B cell (primary cell): ENCODE measurements around the gene ABLIM1. TPM values are rescaled to one million over a fixed set of nuclear protein-coding genes. Genes with fewer than 3 reads are reported as not detected.

Experiments
- ATAC-seq: fragments of 200-7000 bp; cut with Tn5 transposase; one replicate; pipeline ENCODE4 v1.10.0; 2021; ENCODE audit warnings: low read depth, mild to moderate bottlenecking, moderate number of reproducible peaks, moderate library complexity
- CTCF ChIA-PET: fragments of 350-600 bp; sonication (Branson Sonifier 250); formaldehyde crosslinking; loops from one replicate; lab custom pipeline; 2021; ENCODE audit warnings: antibody characterized with exemption, inconsistent platforms; lab: Charles Lee
- POLR2A ChIA-PET: fragments of 350-600 bp; sonication (Branson Sonifier 250); formaldehyde crosslinking; loops from one replicate; lab custom pipeline; 2021; ENCODE audit warnings: antibody characterized with exemption; lab: Charles Lee
- DNase-seq: peaks from one replicate; pipeline ENCODE4 v3.0.0; 2013
- H2AFZ ChIP-seq: 2 replicates; pipeline ENCODE4 v1.6.1; 2012; ENCODE audit warnings: mild to moderate bottlenecking, low read depth, low read length; ENCODE audit not compliant: insufficient read depth, poor library complexity, severe bottlenecking
- H3K27ac ChIP-seq, 2 donors: 1 replicate in 1 of 2; 2 replicates in 1 of 2; pipeline ENCODE4 v1.5.1; 2012 to 2013; ENCODE audit warnings: low read length in 2 of 2, mild to moderate bottlenecking in 2 of 2, moderate library complexity in 1 of 2
- H3K27me3 ChIP-seq, 4 experiments: fragments of 200-600 bp in 1 of 4; sonication (generic) in 1 of 4; replicated peaks in 1 of 4; 1 replicate in 2 of 4; 2 replicates in 2 of 4; pipeline versions ENCODE4 v1.6.1 to v1.7.0; 2013 to 2016; ENCODE audit warnings: low read length in 3 of 4, mild to moderate bottlenecking in 2 of 4, mixed read lengths in 1 of 4, moderate library complexity in 1 of 4; ENCODE audit not compliant: insufficient read depth in 4 of 4, control insufficient read depth in 3 of 4; ENCODE audit errors: control extremely low read depth in 1 of 4
- H3K36me3 ChIP-seq, 2 experiments: replicated peaks in 1 of 2; 1 replicate in 1 of 2; 2 replicates in 1 of 2; pipeline versions ENCODE4 v1.6.1 to v1.7.1; 2013; ENCODE audit warnings: low read length in 1 of 2; ENCODE audit not compliant: insufficient read depth in 2 of 2, control insufficient read depth in 1 of 2; ENCODE audit errors: control extremely low read depth in 1 of 2, extremely low read depth in 1 of 2
- H3K4me1 ChIP-seq, 2 donors: fragments of 200-600 bp in 1 of 2; sonication (generic) in 1 of 2; 1 replicate in 1 of 2; 2 replicates in 1 of 2; pipeline versions ENCODE4 v1.5.1 to v1.6.1; 2013 to 2017; ENCODE audit warnings: low read length in 2 of 2; ENCODE audit not compliant: control insufficient read depth in 2 of 2, insufficient read depth in 2 of 2
- H3K4me2 ChIP-seq: replicated peaks from 2 replicates; pipeline ENCODE3; 2012; ENCODE audit warnings: mild to moderate bottlenecking, low read depth, low read length; ENCODE audit not compliant: poor library complexity, severe bottlenecking
- H3K4me3 ChIP-seq, 5 experiments: fragments of 200-600 bp in 1 of 5; sonication (generic) in 1 of 5; 1 replicate in 3 of 5; 2 replicates in 2 of 5; pipeline versions ENCODE4 v1.5.1 to v1.7.0; 2011 to 2016; ENCODE audit warnings: low read length in 4 of 5, mild to moderate bottlenecking in 4 of 5, low read depth in 2 of 5, control low read depth in 1 of 5, moderate library complexity in 1 of 5; ENCODE audit not compliant: insufficient read depth in 1 of 5; ENCODE audit errors: control extremely low read depth in 1 of 5, extremely low read depth in 1 of 5
- H3K79me2 ChIP-seq: fragments of 200-600 bp; sonication (generic); one replicate; pipeline ENCODE4 v1.6.0; 2016; ENCODE audit warnings: low read length; ENCODE audit not compliant: control insufficient read depth, insufficient read depth
- H3K9ac ChIP-seq: fragments of 200-600 bp; sonication (generic); 2 replicates; pipeline ENCODE4 v1.6.1; 2017; ENCODE audit warnings: mild to moderate bottlenecking, low read length, moderate library complexity
- H3K9me3 ChIP-seq, 3 donors: one replicate each; pipeline versions ENCODE4 v1.6.1 to v1.7.1; 2013; ENCODE audit warnings: low read length in 2 of 3; ENCODE audit not compliant: control insufficient read depth in 2 of 3, insufficient read depth in 1 of 3; ENCODE audit errors: control extremely low read depth in 1 of 3
- H4K20me1 ChIP-seq: 2 replicates; pipeline ENCODE4 v1.6.0; 2012; ENCODE audit warnings: mild to moderate bottlenecking, low read length; ENCODE audit not compliant: insufficient read depth, control insufficient read depth, poor library complexity, severe bottlenecking
- H3K27ac Mint-ChIP-seq: one replicate; pipeline ENCODE4 v1.8.0; 2021; ENCODE audit warnings: mixed read lengths
- H3K27me3 Mint-ChIP-seq: one replicate; pipeline ENCODE4 v1.8.0; 2021; ENCODE audit warnings: mixed read lengths
- H3K4me1 Mint-ChIP-seq: one replicate; pipeline ENCODE4 v1.8.0; 2021; ENCODE audit warnings: mixed read lengths
- H3K4me3 Mint-ChIP-seq: one replicate; pipeline ENCODE4 v1.8.0; 2021; ENCODE audit warnings: mixed read lengths
- H3K9me3 Mint-ChIP-seq: one replicate; pipeline ENCODE4 v1.8.0; 2022; ENCODE audit warnings: mixed read lengths; ENCODE audit not compliant: insufficient read depth
- EZH2 ChIP-seq: IDR thresholded peaks from 2 replicates; pipeline ENCODE4 v1.6.1; 2012; ENCODE audit warnings: borderline replicate concordance, low read depth, mild to moderate bottlenecking, moderate library complexity, low read length; ENCODE audit not compliant: insufficient read depth, poor library complexity, severe bottlenecking
- WGBS: methylation state at CpG from one replicate; pipeline ENCODE4 v1.1.5; 2013; ENCODE audit warnings: missing lambda C conversion rate; ENCODE audit not compliant: insufficient coverage; 5-methylcytosine and 5-hydroxymethylcytosine counted together
- intact Hi-C: fragments of 100-400 bp; cut with micrococcal nuclease; formaldehyde crosslinking; loops from one replicate; pipeline ENCODE4 v1.10.0; 2022
- polyA plus RNA-seq: library from polyadenylated mRNA; depleted of rRNA; stranded (reverse); fragments of >200 nt; gene quantifications from 2 replicates; pipeline ENCODE4 v1.2.3, GENCODE V29; 2012
- total RNA-seq, 2 donors: library from RNA; stranded (reverse); fragments of 120-200 nt in 1 of 2; gene quantifications; 1 replicate in 1 of 2; 2 replicates in 1 of 2; pipeline versions ENCODE4 v1.2.3 to v1.2.4, GENCODE V29; 2013 to 2022
- TF ChIP-seq, protein P1 (sequence below): fragments of 200-600 bp; IDR thresholded peaks from one replicate; pipeline ENCODE4 v1.8.0; 2022; ENCODE audit warnings: antibody characterized with exemption, mild to moderate bottlenecking

Gene ABLIM1
- total and polyA plus RNA-seq, 2 donors (not counting 1 experiment from before 2014, with no cell fraction given): 55.6 to 148 TPM

DNA sequence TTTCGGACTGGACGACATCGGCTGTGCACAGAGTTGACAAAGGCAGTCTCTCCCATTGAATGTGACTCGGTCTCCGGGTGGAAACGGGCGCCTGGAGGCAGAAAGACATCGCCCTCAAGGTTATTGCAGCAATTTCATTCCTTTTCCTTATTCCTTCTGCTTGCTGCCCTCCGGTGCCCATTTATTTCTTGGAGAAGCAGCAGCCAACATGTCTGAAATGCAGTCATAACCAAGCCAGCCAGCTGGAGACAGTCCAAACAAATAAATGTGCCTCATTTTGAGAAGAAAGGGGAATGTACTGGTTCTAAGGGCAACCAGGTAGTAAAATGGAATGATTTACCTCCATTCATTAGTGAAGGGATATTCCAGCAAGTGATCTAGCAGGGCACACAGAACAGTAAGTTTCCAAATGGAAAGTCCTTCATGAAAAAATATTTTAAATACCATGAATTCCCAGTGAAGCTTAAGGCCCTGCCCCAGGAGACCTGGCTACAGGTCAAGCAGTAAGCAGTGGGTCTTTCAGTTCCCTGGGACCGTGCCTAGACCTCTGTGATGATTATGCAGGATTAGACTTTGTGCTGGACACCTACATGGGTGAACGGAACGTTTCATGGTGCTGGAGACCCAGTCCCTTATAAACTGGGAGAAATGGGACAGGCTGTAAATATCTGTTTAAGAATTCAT is 86.6 kb downstream of the ABLIM1 start:
- intact Hi-C loops: no loop called here
- Histone ChIP-seq H3K4me3 (no peak overlapping the region), H2AFZ (no peak overlapping the region), H3K79me2 (no peaks in the 10 kb centered on the region), H3K36me3 (no peaks in the 10 kb centered on the region), H3K4me1 (no peaks in the 10 kb centered on the region), H3K9ac (no peak overlapping the region), H4K20me1 (no peaks in the 10 kb centered on the region), H3K27ac (no peak overlapping the region), H3K4me2 (no peak overlapping the region), H3K27me3 (no peaks in the 10 kb centered on the region), H3K9me3 (no peaks in the 10 kb centered on the region)
- 94% methylated on average over 9 of the region's 12 CpGs for WGBS
- TF ChIP-seq, protein P1, sequence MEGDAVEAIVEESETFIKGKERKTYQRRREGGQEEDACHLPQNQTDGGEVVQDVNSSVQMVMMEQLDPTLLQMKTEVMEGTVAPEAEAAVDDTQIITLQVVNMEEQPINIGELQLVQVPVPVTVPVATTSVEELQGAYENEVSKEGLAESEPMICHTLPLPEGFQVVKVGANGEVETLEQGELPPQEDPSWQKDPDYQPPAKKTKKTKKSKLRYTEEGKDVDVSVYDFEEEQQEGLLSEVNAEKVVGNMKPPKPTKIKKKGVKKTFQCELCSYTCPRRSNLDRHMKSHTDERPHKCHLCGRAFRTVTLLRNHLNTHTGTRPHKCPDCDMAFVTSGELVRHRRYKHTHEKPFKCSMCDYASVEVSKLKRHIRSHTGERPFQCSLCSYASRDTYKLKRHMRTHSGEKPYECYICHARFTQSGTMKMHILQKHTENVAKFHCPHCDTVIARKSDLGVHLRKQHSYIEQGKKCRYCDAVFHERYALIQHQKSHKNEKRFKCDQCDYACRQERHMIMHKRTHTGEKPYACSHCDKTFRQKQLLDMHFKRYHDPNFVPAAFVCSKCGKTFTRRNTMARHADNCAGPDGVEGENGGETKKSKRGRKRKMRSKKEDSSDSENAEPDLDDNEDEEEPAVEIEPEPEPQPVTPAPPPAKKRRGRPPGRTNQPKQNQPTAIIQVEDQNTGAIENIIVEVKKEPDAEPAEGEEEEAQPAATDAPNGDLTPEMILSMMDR: no peak
- no peak for TF ChIP-seq EZH2
- DNase-seq (no peak), ATAC-seq (no peak)
- Mint-ChIP-seq H3K4me3 (no peak overlapping the region), H3K9me3 (no peaks in the 10 kb centered on the region), H3K27me3 (no peaks in the 10 kb centered on the region), H3K27ac (no peak overlapping the region), H3K4me1 (no peaks in the 10 kb centered on the region)
- ChIA-PET POLR2A (no interaction called here), CTCF (no interaction called here)

DNA sequence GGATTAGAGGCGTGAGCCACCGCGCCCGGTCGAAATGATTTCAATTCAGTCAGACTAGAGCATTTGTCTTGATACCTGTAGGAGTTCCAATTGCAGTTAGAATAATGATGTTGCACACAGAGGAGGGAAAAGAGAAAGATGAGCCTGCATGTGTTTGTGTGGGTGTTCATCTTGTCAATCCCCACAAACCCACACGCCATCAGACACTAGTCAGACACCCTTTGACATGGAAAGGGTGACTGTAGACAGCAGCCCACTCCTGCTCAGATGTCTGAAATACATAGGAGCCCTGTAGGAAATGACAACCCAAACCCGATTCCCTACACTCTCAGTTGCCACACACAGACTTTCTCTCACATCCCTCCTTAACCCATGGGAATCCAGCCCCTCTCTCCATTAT is 92.0 kb downstream of the ABLIM1 start:
- H3K9me3 Mint-ChIP-seq: no peaks in the 10 kb centered on the region
- H3K27me3 Mint-ChIP-seq: no peaks in the 10 kb centered on the region
- Histone ChIP-seq H3K4me3 (no peak overlapping the region), H3K36me3 (no peaks in the 10 kb centered on the region), H3K4me2 (no peak overlapping the region), H3K27me3 (peaks cover 0 to under 1% (median 0%) of the 10 kb centered on the region in 4 experiments), H3K27ac (no peak overlapping the region), H2AFZ (no peak overlapping the region), H3K79me2 (no peaks in the 10 kb centered on the region), H4K20me1 (no peaks in the 10 kb centered on the region), H3K4me1 (no peaks in the 10 kb centered on the region), H3K9ac (no peak overlapping the region), H3K9me3 (no peaks in the 10 kb centered on the region)
- DNase-seq (no peak), ATAC-seq (no peak)
- intact Hi-C loops: no loop called here
- H3K4me1 Mint-ChIP-seq: no peaks in the 10 kb centered on the region
- WGBS: 100% methylated on average over 5 of the region's 7 CpGs
- POLR2A ChIA-PET: no interaction called here
- H3K4me3 Mint-ChIP-seq: no peak overlapping the region
- H3K27ac Mint-ChIP-seq: no peak overlapping the region
- CTCF ChIA-PET: interaction anchor here (0.6 kb wide), 1 partner anchor 289 kb away, joined by 3 read pairs; no protein-coding TSS in a partner anchor
- no peak for TF ChIP-seq EZH2
- TF ChIP-seq, protein P1: no peak
